ENCODE results near the gene JUNB. TPM values are rescaled to one million over a fixed set of nuclear protein-coding genes. Genes with fewer than 3 reads are reported as not detected.

The JUNB gene
- total and polyA plus RNA-seq, 2 of the 13 experiments (the other 11 are each of a cell fraction or from before 2014, with no cell fraction given), result 7.7 to 8.2 TPM

DNA sequence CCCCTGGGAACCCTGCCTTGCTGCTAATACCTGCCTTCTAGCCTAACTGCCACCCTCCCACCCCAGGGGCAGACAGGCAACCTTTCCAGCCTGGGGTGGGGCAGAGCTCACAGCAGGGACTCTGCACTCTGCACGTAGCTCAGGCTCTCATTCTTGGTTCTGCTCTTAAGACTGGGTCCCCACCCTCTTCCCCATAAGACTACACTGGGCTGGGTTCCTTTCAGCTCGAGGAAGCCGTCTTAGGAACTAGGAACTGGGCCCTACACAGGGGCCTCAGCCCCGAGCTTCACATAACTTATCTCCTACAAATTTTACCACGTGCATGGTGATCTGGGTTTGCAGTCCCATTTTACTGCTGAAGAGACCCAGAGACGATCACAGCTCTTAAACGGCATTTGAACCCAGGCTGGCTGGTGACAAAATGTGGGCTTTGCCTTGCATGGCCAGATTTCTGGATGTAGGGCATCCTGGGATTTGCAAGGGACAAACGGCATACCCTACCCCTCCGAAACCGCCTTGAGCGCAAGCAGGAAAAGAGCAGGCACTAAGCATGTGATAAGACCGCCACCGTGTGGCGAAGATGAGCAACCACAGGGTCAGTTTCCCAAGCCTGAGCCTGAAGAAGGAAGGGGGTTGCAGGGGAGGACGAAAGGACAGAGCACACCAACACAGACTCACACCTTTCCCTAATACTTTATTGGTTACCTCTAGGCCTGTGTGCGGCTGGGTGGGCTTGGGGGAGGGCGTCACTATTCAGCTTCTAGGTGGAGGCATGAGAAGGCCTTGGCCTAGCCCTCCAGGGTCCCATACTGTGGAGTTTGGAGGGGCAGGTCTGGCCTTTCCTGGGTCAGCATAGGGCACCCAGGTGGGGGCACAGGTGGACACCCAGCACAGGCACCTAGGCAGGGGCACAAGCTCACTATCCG, 5.1 kb downstream of the JUNB start (continued):
- TF ChIP-seq, protein P1, sequence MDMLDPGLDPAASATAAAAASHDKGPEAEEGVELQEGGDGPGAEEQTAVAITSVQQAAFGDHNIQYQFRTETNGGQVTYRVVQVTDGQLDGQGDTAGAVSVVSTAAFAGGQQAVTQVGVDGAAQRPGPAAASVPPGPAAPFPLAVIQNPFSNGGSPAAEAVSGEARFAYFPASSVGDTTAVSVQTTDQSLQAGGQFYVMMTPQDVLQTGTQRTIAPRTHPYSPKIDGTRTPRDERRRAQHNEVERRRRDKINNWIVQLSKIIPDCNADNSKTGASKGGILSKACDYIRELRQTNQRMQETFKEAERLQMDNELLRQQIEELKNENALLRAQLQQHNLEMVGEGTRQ (IDR thresholded peaks at IDR 0.05; ENCODE audit: low read depth, low read length), result no peak
- TF ChIP-seq, protein P1 (CRISPR knock-in tag; IDR thresholded peaks at IDR 0.05; ENCODE audit: borderline replicate concordance), result peak; percentile 23; the same call in 1 of the 2 replicates
- TF ChIP-seq, protein P2, sequence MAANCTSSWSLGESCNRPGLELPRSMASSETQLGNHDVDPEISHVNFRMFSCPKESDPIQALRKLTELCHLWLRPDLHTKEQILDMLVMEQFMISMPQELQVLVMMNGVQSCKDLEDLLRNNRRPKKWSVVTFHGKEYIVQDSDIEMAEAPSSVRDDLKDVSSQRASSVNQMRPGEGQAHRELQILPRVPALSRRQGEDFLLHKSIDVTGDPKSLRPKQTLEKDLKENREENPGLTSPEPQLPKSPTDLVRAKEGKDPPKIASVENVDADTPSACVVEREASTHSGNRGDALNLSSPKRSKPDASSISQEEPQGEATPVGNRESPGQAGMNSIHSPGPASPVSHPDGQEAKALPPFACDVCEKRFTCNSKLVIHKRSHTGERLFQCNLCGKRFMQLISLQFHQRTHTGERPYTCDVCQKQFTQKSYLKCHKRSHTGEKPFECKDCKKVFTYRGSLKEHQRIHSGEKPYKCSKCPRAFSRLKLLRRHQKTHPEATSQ (CRISPR knock-in tag; IDR thresholded peaks at IDR 0.05; ENCODE audit: borderline replicate concordance), result no peak
- TF ChIP-seq, protein P3, sequence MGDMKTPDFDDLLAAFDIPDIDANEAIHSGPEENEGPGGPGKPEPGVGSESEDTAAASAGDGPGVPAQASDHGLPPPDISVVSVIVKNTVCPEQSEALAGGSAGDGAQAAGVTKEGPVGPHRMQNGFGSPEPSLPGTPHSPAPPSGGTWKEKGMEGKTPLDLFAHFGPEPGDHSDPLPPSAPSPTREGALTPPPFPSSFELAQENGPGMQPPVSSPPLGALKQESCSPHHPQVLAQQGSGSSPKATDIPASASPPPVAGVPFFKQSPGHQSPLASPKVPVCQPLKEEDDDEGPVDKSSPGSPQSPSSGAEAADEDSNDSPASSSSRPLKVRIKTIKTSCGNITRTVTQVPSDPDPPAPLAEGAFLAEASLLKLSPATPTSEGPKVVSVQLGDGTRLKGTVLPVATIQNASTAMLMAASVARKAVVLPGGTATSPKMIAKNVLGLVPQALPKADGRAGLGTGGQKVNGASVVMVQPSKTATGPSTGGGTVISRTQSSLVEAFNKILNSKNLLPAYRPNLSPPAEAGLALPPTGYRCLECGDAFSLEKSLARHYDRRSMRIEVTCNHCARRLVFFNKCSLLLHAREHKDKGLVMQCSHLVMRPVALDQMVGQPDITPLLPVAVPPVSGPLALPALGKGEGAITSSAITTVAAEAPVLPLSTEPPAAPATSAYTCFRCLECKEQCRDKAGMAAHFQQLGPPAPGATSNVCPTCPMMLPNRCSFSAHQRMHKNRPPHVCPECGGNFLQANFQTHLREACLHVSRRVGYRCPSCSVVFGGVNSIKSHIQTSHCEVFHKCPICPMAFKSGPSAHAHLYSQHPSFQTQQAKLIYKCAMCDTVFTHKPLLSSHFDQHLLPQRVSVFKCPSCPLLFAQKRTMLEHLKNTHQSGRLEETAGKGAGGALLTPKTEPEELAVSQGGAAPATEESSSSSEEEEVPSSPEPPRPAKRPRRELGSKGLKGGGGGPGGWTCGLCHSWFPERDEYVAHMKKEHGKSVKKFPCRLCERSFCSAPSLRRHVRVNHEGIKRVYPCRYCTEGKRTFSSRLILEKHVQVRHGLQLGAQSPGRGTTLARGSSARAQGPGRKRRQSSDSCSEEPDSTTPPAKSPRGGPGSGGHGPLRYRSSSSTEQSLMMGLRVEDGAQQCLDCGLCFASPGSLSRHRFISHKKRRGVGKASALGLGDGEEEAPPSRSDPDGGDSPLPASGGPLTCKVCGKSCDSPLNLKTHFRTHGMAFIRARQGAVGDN (CRISPR knock-in tag; IDR thresholded peaks at IDR 0.05), result peak; percentile 48; the same call in 1 of the 2 replicates
- TF ChIP-seq ETV5 (CRISPR knock-in tag; IDR thresholded peaks at IDR 0.05; ENCODE audit: borderline replicate concordance) (0 out of 2 replicates have a peak, but pooled peaks have one; percentile 25), ZBTB38 (CRISPR knock-in tag; IDR thresholded peaks at IDR 0.05) (peak; percentile 68), DR1 (CRISPR knock-in tag; IDR thresholded peaks at IDR 0.05) (no peak), CBX5 (CRISPR knock-in tag; IDR thresholded peaks at IDR 0.05; ENCODE audit: borderline replicate concordance) (peak; percentile 80; the same call in 1 of the 2 replicates), ZC3H4 (CRISPR knock-in tag; IDR thresholded peaks at IDR 0.05; ENCODE audit: borderline replicate concordance) (peak; percentile 16; the same call in 1 of the 2 replicates), ERF (CRISPR knock-in tag; IDR thresholded peaks at IDR 0.05) (peak; percentile 70; the same call in 1 of the 2 replicates), NR2C2 (CRISPR knock-in tag; IDR thresholded peaks at IDR 0.05; ENCODE audit: borderline replicate concordance) (no peak), GATAD1 (CRISPR knock-in tag; IDR thresholded peaks at IDR 0.05) (peak; percentile 52), HNRNPLL (IDR thresholded peaks at IDR 0.05; ENCODE audit: low read depth, low read length, poor library complexity, severe bottlenecking) (no peak), FOXA3 (CRISPR knock-in tag; IDR thresholded peaks at IDR 0.05) (0 out of 2 replicates have a peak, but pooled peaks have one; percentile 11), SALL2 (CRISPR knock-in tag; IDR thresholded peaks at IDR 0.05) (peak; percentile 29; the same call in 1 of the 2 replicates), HOXA3 (CRISPR knock-in tag; IDR thresholded peaks at IDR 0.05) (0 out of 2 replicates have a peak, but pooled peaks have one; percentile 27)
- TF ChIP-seq, protein P4, sequence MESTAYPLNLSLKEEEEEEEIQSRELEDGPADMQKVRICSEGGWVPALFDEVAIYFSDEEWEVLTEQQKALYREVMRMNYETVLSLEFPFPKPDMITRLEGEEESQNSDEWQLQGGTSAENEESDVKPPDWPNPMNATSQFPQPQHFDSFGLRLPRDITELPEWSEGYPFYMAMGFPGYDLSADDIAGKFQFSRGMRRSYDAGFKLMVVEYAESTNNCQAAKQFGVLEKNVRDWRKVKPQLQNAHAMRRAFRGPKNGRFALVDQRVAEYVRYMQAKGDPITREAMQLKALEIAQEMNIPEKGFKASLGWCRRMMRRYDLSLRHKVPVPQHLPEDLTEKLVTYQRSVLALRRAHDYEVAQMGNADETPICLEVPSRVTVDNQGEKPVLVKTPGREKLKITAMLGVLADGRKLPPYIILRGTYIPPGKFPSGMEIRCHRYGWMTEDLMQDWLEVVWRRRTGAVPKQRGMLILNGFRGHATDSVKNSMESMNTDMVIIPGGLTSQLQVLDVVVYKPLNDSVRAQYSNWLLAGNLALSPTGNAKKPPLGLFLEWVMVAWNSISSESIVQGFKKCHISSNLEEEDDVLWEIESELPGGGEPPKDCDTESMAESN (CRISPR knock-in tag; conservative IDR thresholded peaks at IDR 0.05), result no peak
- TF ChIP-seq, protein P5, sequence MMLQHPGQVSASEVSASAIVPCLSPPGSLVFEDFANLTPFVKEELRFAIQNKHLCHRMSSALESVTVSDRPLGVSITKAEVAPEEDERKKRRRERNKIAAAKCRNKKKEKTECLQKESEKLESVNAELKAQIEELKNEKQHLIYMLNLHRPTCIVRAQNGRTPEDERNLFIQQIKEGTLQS (CRISPR knock-in tag; IDR thresholded peaks at IDR 0.05), result no peak

Measured in HepG2 (cell line).